ENCODE data around the gene ADAMTS17.

The ADAMTS17 gene

DNA sequence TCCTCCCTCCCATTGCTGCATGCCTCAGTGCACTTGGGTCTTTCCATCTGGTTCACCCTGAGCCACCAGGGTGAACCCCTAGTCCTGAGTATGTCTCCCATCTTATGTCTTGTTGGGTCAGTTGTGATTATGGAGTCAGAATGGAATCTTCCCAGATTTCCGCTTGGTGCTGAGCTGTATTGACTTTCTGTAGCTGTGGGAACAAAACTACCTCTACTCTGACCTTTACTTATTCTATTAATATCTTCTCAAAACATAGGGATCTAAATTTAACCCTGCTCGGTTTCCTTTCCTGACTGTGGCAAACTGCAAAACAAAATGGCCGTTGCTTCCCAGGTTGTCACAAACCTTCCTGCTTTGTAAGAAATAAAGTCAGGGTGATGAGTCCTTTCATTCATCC lies 312.7 kb downstream of the ADAMTS17 start:
- Histone ChIP-seq H4K20me1 (no peaks in the 10 kb centered on the region), H3K4me3 (no peak overlapping the region), H3K27me3 (no peaks in the 10 kb centered on the region), H3K36me3 (0 out of 2 replicates have a peak, but pooled peaks cover 6% of the 10 kb centered on the region), H3K27ac (no peak overlapping the region), H3K4me1 (no peaks in the 10 kb centered on the region), H3K9ac (no peak overlapping the region), H3K9me3 (peaks cover 34% of the 10 kb centered on the region), H3K4me2 (no peak overlapping the region)
- no peak for TF ChIP-seq Cebpa-rat (IDR thresholded peaks at IDR 0.05)

DNA sequence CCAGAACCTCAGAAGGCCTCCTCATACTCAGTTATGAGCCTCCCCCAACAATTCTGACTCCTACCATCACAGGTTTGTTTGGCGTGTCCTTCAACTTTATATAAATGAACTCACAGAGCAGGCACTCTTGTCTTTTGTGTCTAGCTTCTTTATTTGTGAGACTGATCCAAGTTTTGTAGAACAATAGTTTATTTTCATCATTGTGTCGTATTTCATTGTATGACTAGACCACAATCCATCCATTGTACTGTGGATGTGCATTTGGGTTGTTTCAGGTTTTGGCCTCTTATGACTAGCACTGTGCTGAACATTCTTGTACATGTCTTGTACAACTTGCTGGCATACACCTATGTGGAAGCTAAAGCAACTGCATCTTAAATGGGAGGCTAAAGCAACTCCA lies 315.7 kb downstream of the ADAMTS17 start:
- H3K27ac ChIP-seq: no peak overlapping the region
- peaks cover 34% of the 10 kb centered on the region for H3K9me3 ChIP-seq
- TF ChIP-seq Cebpa-rat (IDR thresholded peaks at IDR 0.05): no peak
- 0 out of 2 replicates have a peak, but pooled peaks cover 6% of the 10 kb centered on the region for H3K36me3 ChIP-seq
- no peak overlapping the region for H3K9ac ChIP-seq
- H3K4me3 ChIP-seq: no peak overlapping the region
- H4K20me1 ChIP-seq: no peaks in the 10 kb centered on the region
- no peaks in the 10 kb centered on the region for H3K27me3 ChIP-seq
- H3K4me2 ChIP-seq: no peak overlapping the region
- H3K4me1 ChIP-seq: no peaks in the 10 kb centered on the region

DNA sequence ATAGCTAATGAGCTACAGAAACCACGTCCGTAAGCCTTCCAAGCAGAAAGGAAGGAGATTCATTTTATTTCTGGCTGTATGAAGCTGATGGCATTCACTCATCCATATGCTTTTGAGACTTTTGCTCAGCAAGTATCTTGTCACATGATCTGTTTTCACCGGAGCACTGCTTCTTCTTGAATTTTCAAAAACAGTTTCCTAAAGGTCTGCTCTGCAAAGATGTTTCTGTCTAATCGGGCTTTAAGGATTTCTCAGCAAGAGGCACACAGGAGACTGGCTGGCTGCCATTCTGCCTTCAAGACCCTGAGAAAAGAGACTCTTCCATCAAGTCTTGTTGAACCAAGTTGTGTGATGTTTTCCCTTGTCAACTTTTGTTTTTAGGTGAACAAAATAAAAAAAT lies 319.0 kb downstream of the ADAMTS17 start:
- no peak overlapping the region for H3K27ac ChIP-seq
- H3K27me3 ChIP-seq: no peaks in the 10 kb centered on the region
- H3K9ac ChIP-seq: no peak overlapping the region
- TF ChIP-seq Cebpa-rat (IDR thresholded peaks at IDR 0.05): no peak
- no peaks in the 10 kb centered on the region for H3K4me1 ChIP-seq
- no peaks in the 10 kb centered on the region for H4K20me1 ChIP-seq
- H3K4me2 ChIP-seq: no peak overlapping the region
- peaks cover 18% of the 10 kb centered on the region for H3K9me3 ChIP-seq
- 0 out of 2 replicates have a peak, but pooled peaks cover 2% of the 10 kb centered on the region for H3K36me3 ChIP-seq
- no peak overlapping the region for H3K4me3 ChIP-seq

DNA sequence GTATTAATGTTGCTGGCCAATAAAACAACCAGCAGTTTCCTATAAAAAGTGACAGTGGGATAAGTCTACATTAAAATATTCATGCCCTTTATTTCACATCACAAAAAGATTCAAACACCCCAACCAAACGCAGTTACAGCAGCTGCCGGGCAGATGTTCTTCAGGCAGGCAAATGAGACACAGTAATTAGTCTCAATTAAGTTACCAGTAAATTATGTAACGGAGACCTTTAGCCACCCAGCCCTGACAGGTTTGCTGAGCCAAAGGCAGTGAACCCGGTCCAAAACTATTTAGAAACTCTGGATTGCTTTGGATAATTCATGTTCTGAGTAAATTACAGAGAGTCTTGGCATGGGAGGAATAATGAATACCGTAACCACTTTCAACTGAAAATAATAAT lies 319.4 kb downstream of the ADAMTS17 start:
- Histone ChIP-seq H3K4me3 (no peak overlapping the region), H3K4me1 (no peaks in the 10 kb centered on the region), H3K36me3 (no peaks in the 10 kb centered on the region), H3K27ac (no peak overlapping the region), H3K27me3 (no peaks in the 10 kb centered on the region), H4K20me1 (no peaks in the 10 kb centered on the region), H3K4me2 (no peak overlapping the region), H3K9me3 (peaks cover 15% of the 10 kb centered on the region), H3K9ac (no peak overlapping the region)
- TF ChIP-seq Cebpa-rat (IDR thresholded peaks at IDR 0.05): no peak

DNA sequence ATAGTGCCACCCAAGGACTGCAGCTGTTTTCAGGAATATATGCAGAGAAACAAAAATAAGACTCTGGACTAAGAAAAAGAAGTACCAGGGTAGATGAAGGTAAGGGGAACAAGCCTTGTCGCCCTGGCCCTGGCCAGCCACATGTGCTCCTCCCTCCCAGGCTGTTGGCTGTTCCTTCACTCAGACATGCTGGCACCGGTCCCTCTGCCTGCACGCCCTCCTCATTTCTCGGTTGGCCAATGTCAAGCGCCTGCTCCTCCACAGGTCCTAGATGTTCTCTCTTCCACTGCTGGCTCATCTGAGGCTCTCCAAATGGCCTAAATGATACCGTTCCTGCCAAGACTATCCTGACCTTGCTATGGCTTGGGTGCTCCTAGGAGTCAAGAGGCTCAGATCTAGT lies 320.1 kb downstream of the ADAMTS17 start:
- no peaks in the 10 kb centered on the region for H3K4me1 ChIP-seq
- no peaks in the 10 kb centered on the region for H3K36me3 ChIP-seq
- H3K4me2 ChIP-seq: no peak overlapping the region
- H4K20me1 ChIP-seq: no peaks in the 10 kb centered on the region
- no peak for TF ChIP-seq Cebpa-rat (IDR thresholded peaks at IDR 0.05)
- no peak overlapping the region for H3K4me3 ChIP-seq
- no peak overlapping the region for H3K27ac ChIP-seq
- H3K9me3 ChIP-seq: peaks cover 10% of the 10 kb centered on the region
- no peak overlapping the region for H3K9ac ChIP-seq
- no peaks in the 10 kb centered on the region for H3K27me3 ChIP-seq

DNA sequence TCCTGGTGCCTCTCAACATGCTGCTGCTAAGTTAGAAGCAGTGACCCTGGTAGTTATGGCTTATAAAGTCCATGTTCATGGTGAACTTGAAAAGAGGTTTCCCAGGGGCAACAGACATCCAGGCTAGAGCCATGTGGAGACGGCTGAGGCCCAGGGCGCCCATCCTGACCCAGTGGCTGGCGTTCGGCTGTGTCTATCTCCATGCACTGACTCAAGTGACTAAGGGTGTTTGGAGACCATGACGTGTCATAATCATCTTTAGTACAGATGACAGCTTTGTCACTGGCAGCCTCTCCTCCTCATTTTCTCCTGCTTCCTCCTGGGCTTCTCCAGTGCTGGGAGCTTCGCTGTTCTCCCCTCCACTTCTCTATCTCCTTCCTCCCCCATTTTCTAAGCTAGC lies 321.2 kb downstream of the ADAMTS17 start:
- no peak overlapping the region for H3K9ac ChIP-seq
- H4K20me1 ChIP-seq: no peaks in the 10 kb centered on the region
- peaks cover 4% of the 10 kb centered on the region; the same call in 1 of the 2 replicates for H3K9me3 ChIP-seq
- no peaks in the 10 kb centered on the region for H3K4me1 ChIP-seq
- H3K27ac ChIP-seq: no peak overlapping the region
- TF ChIP-seq Cebpa-rat (IDR thresholded peaks at IDR 0.05): no peak
- H3K4me2 ChIP-seq: no peak overlapping the region
- no peaks in the 10 kb centered on the region for H3K27me3 ChIP-seq
- H3K36me3 ChIP-seq: no peaks in the 10 kb centered on the region
- no peak overlapping the region for H3K4me3 ChIP-seq

DNA sequence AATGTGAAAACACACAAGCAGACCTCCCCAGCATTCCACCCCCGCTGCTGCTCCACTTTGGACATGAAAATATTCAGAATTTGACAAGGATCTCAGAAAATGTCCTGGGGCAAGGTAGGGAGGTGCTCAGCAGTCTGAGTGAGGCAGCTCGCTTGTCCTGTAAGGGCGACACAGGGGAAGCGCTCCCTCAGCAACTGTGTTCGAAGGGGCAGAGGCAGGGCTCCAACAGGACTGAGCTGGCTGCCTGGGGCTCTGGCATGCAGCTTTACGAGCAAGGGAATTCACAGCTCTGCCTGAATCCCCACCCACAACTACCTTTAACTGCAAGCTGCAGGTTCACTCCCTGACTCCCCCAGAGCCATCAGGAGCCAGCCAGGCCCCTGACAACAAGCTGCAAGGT lies 321.6 kb downstream of the ADAMTS17 start:
- no peak overlapping the region for H3K4me2 ChIP-seq
- H3K9ac ChIP-seq: no peak overlapping the region
- H3K4me3 ChIP-seq: no peak overlapping the region
- H3K27me3 ChIP-seq: no peaks in the 10 kb centered on the region
- no peak for TF ChIP-seq Cebpa-rat (IDR thresholded peaks at IDR 0.05)
- H3K27ac ChIP-seq: no peak overlapping the region
- no peaks in the 10 kb centered on the region for H3K36me3 ChIP-seq
- no peaks in the 10 kb centered on the region for H3K4me1 ChIP-seq
- H3K9me3 ChIP-seq: peaks cover 4% of the 10 kb centered on the region; the same call in 1 of the 2 replicates
- no peaks in the 10 kb centered on the region for H4K20me1 ChIP-seq

DNA sequence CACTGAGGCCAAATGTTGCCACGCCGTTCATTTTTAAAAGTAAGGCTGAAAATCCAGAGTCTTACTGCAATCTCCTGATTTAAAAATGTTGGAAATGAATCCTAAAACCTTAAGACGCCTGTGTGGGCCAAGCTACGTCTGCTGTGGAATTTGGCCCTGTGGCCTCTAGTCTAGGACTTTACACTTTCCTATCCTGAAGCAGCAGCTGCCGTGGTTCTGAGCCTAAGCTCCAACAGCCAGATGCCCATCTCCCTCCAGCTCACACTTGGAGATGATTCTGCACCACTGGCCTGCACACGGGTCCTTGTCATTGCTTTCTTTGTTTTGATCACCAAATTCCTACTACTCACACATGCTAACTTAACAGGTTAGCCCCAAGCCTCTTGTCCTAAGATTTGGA lies 322.2 kb downstream of the ADAMTS17 start:
- Histone ChIP-seq H3K36me3 (no peaks in the 10 kb centered on the region), H4K20me1 (no peaks in the 10 kb centered on the region), H3K4me3 (no peak overlapping the region), H3K4me2 (no peak overlapping the region), H3K9me3 (peaks cover 4% of the 10 kb centered on the region; the same call in 1 of the 2 replicates), H3K9ac (no peak overlapping the region), H3K27me3 (no peaks in the 10 kb centered on the region), H3K4me1 (no peaks in the 10 kb centered on the region), H3K27ac (no peak overlapping the region)
- no peak for TF ChIP-seq Cebpa-rat (IDR thresholded peaks at IDR 0.05)

DNA sequence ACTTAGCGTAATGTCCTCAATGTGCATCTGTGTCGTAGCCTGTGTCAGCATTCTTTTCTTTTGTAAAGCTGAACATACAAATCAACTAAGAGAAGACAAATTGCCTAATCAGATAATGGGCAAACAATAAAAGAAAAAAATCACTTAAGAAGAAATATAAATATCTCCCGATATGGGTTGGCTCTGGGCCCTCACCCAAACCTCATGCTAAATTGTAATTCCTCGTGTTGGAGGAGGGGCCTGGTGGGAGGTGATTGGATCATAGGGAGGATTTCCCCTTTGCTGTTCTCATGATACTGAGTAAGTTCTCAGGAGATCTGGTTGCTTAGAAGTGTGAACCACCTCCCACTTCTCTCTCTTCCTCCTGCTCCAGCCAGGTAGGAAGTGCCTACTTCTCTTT lies 323.6 kb downstream of the ADAMTS17 start:
- Histone ChIP-seq H4K20me1 (no peaks in the 10 kb centered on the region), H3K4me3 (no peak overlapping the region), H3K27me3 (no peaks in the 10 kb centered on the region), H3K36me3 (no peaks in the 10 kb centered on the region), H3K4me1 (no peaks in the 10 kb centered on the region), H3K9me3 (peaks cover 4% of the 10 kb centered on the region; the same call in 1 of the 2 replicates), H3K4me2 (no peak overlapping the region), H3K27ac (no peak overlapping the region), H3K9ac (no peak overlapping the region)
- no peak for TF ChIP-seq Cebpa-rat (IDR thresholded peaks at IDR 0.05)

DNA sequence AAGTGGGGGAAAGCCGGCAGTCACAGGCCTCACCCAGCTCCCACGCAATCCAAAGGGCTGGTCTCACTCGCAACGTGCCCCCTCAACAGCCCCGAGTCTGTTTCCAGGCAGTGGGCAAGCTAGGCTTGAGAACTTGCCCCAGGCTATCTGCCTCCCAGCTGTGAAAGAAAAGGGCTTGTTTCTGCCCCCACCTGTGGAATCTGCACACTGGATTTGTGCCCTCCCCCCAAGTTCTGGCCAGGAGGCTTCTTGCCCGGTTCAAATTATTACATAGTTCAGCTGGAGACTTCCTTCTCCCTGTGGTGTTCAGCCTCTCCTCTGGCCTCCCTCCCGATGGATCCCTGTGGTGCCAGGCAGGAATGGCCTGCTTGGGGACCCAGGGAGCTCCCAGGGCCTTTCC lies 324.6 kb downstream of the ADAMTS17 start:
- Histone ChIP-seq H3K27me3 (no peaks in the 10 kb centered on the region), H3K4me1 (no peaks in the 10 kb centered on the region), H3K4me2 (no peak overlapping the region), H3K9ac (no peak overlapping the region), H4K20me1 (no peaks in the 10 kb centered on the region), H3K36me3 (no peaks in the 10 kb centered on the region), H3K27ac (no peak overlapping the region), H3K4me3 (no peak overlapping the region), H3K9me3 (peaks cover 4% of the 10 kb centered on the region; the same call in 1 of the 2 replicates)
- TF ChIP-seq Cebpa-rat (IDR thresholded peaks at IDR 0.05): no peak

DNA sequence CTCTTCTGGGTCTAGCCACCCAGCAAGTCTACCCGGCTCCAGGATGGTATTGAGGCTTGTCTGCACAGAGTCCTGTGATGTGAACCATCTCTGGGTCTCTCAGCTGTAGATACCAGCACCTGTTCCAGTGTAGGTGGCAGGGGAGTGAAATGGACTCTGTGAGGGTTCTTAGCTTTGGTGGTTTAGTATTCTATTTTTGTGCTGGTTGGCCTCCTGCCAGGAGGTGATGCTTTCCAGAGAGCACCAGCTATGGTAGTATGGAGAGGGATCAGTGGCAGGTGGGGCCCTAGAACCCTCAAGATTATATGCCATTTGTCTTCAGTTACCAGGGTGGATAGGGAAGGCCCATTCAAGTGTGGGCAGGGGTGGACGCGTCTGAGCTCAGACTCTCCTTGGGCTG lies 325.1 kb downstream of the ADAMTS17 start:
- H3K4me1 ChIP-seq: no peaks in the 10 kb centered on the region
- peaks cover 4% of the 10 kb centered on the region; the same call in 1 of the 2 replicates for H3K9me3 ChIP-seq
- no peak overlapping the region for H3K27ac ChIP-seq
- no peak overlapping the region for H3K4me3 ChIP-seq
- no peak overlapping the region for H3K9ac ChIP-seq
- no peaks in the 10 kb centered on the region for H3K36me3 ChIP-seq
- H3K4me2 ChIP-seq: no peak overlapping the region
- H3K27me3 ChIP-seq: no peaks in the 10 kb centered on the region
- no peak for TF ChIP-seq Cebpa-rat (IDR thresholded peaks at IDR 0.05)
- no peaks in the 10 kb centered on the region for H4K20me1 ChIP-seq

All from BLaER1 (cell line).